ENCODE data around the gene RMI2.
"Not testable (repeated sequence)": the region's sequence is repeated elsewhere in the genome, so short reads cannot be mapped to it uniquely, and the experiment has no call there.

Gene RMI2

GRCh38 chr16:11370084-11370931, 25.0 kb downstream of the RMI2 start:
- H3K9ac ChIP-seq (ENCODE audit: low read depth in 1 of 2, low read length in 2 of 2) = no peak overlapping the region
- no peaks in the 10 kb centered on the region for H3K27me3 ChIP-seq (ENCODE audit: control insufficient read depth in 1 of 2, insufficient read depth in 2 of 2, low read length in 2 of 2)
- H3K36me3 ChIP-seq (ENCODE audit: control insufficient read depth in 1 of 2, insufficient read depth in 2 of 2, low read length in 2 of 2) = no peaks in the 10 kb centered on the region
- H3K27ac ChIP-seq (ENCODE audit: low read depth, low read length) = no peak overlapping the region
- H3K4me3 ChIP-seq (ENCODE audit: low read depth in 1 of 2, low read length in 2 of 2) = no peak overlapping the region
- no peaks in the 10 kb centered on the region for H3K9me3 ChIP-seq (ENCODE audit: control insufficient read depth in 1 of 2, low read length in 2 of 2)
- H3K4me1 ChIP-seq (ENCODE audit: control insufficient read depth in 1 of 2, insufficient read depth in 2 of 2, low read length in 2 of 2) = peaks cover 0 to 4% of the 10 kb centered on the region in 2 donors

DNA sequence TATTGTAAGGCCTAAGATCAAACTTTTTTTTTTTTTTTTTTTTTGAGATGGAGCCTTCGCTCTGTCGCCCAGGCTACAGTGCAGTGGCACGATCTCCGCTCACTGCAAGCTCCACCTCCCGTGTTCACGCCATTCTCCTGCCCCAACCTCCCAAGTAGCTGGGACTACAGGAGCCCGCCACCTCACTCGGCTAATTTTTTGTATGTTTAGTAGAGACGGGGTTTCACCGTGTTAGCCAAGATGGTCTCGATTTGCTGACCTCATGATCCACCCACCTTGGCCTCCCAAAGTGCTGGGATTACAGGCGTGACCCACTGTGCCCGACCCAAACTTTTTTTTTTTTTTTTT, 25.6 kb downstream of the RMI2 start:
- H3K4me3 ChIP-seq (ENCODE audit: low read depth in 1 of 2, low read length in 2 of 2); H3K27me3 ChIP-seq (ENCODE audit: control insufficient read depth in 1 of 2, insufficient read depth in 2 of 2, low read length in 2 of 2); H3K9me3 ChIP-seq (ENCODE audit: control insufficient read depth in 1 of 2, low read length in 2 of 2); H3K4me1 ChIP-seq (ENCODE audit: control insufficient read depth in 1 of 2, insufficient read depth in 2 of 2, low read length in 2 of 2); H3K9ac ChIP-seq (ENCODE audit: low read depth in 1 of 2, low read length in 2 of 2); H3K27ac ChIP-seq (ENCODE audit: low read depth, low read length); H3K36me3 ChIP-seq (ENCODE audit: control insufficient read depth in 1 of 2, insufficient read depth in 2 of 2, low read length in 2 of 2): not testable (repeated sequence)

DNA sequence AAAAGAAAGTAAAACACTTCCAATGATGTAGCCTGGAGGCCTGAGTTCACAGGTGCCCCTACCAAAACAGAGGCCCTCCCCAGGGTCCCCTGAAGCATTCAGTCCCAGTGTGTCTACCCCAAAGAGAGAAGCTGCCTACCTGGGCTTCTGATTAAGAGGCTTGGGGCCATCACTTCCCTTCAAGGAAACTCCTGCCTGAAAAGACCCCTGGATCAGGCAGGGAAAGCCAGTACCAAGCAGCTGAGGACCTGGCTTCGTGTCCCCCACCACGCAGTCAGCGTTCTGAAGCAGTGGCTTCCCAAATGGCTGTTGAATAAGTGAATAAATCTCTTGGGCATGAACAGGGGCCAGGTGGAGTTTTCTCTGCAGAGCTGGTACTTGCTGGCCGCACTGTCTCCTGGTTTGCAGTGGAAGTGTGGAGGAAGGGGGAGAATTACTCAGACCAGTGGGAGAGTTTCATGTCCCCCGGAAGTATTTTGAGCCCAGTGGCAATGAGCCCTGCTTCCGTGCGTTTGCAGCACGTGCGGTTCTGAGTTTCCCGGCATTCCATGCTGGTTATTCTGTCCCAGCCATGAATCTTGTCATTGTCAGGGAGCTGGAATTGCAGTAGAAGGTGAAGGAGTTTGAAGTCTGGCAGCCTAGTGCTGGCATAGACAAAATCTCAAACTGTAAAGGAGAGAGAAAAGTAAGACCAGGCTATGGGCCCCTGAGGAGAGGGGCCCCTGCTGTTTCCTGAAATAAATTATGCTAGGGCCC, 27.0 kb downstream of the RMI2 start:
- Histone ChIP-seq H3K9me3 (ENCODE audit: control insufficient read depth in 1 of 2, low read length in 2 of 2) (no peaks in the 10 kb centered on the region), H3K4me1 (ENCODE audit: control insufficient read depth in 1 of 2, insufficient read depth in 2 of 2, low read length in 2 of 2) (peaks cover 0 to 4% of the 10 kb centered on the region in 2 donors), H3K27ac (ENCODE audit: low read depth, low read length) (no peak overlapping the region), H3K4me3 (ENCODE audit: low read depth in 1 of 2, low read length in 2 of 2) (no peak overlapping the region), H3K9ac (ENCODE audit: low read depth in 1 of 2, low read length in 2 of 2) (no peak overlapping the region), H3K36me3 (ENCODE audit: control insufficient read depth in 1 of 2, insufficient read depth in 2 of 2, low read length in 2 of 2) (no peaks in the 10 kb centered on the region), H3K27me3 (ENCODE audit: control insufficient read depth in 1 of 2, insufficient read depth in 2 of 2, low read length in 2 of 2) (no peaks in the 10 kb centered on the region)

- no peaks in the 10 kb centered on the region for H3K27me3 ChIP-seq (ENCODE audit: control insufficient read depth in 1 of 2, insufficient read depth in 2 of 2, low read length in 2 of 2)
- H3K4me3 ChIP-seq (ENCODE audit: low read depth in 1 of 2, low read length in 2 of 2) = no peak overlapping the region
- no peaks in the 10 kb centered on the region for H3K9me3 ChIP-seq (ENCODE audit: control insufficient read depth in 1 of 2, low read length in 2 of 2)
- H3K36me3 ChIP-seq (ENCODE audit: control insufficient read depth in 1 of 2, insufficient read depth in 2 of 2, low read length in 2 of 2) = no peaks in the 10 kb centered on the region
- no peak overlapping the region for H3K27ac ChIP-seq (ENCODE audit: low read depth, low read length)
- peaks cover 0 to 4% of the 10 kb centered on the region in 2 donors for H3K4me1 ChIP-seq (ENCODE audit: control insufficient read depth in 1 of 2, insufficient read depth in 2 of 2, low read length in 2 of 2)
- H3K9ac ChIP-seq (ENCODE audit: low read depth in 1 of 2, low read length in 2 of 2) = no peak overlapping the region
Observed at GRCh38 chr16:11372829-11373306, 27.6 kb downstream of the RMI2 start.

GRCh38 chr16:11374255-11374654, 29.0 kb downstream of the RMI2 start:
- Histone ChIP-seq H3K36me3 (ENCODE audit: control insufficient read depth in 1 of 2, insufficient read depth in 2 of 2, low read length in 2 of 2) (no peaks in the 10 kb centered on the region), H3K9me3 (ENCODE audit: control insufficient read depth in 1 of 2, low read length in 2 of 2) (no peaks in the 10 kb centered on the region), H3K9ac (ENCODE audit: low read depth in 1 of 2, low read length in 2 of 2) (no peak overlapping the region), H3K4me1 (ENCODE audit: control insufficient read depth in 1 of 2, insufficient read depth in 2 of 2, low read length in 2 of 2) (peaks cover 0 to 4% of the 10 kb centered on the region in 2 donors), H3K4me3 (ENCODE audit: low read depth in 1 of 2, low read length in 2 of 2) (no peak overlapping the region), H3K27me3 (ENCODE audit: control insufficient read depth in 1 of 2, insufficient read depth in 2 of 2, low read length in 2 of 2) (no peaks in the 10 kb centered on the region), H3K27ac (ENCODE audit: low read depth, low read length) (no peak overlapping the region)

DNA sequence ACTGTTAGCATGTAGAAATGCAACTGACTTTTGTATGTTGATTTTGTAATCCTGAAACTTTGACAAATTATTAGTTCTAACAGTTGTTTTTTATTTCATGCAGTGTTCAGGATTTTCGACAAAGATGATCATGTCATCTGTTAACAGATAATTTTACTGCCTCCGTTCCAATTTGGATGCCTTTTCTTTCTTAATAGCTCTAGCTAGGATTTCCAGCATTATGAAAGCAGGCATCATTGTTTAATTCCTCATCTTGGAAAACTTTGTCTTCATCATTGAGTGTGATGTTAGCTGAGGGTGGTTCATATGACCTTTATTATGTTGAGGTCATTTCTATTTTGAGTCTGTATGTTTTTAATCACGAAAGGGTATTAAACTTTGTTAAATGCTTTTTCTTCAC, 31.9 kb downstream of the RMI2 start:
- H3K9me3 ChIP-seq (ENCODE audit: control insufficient read depth in 1 of 2, low read length in 2 of 2) = no peaks in the 10 kb centered on the region
- H3K4me3 ChIP-seq (ENCODE audit: low read depth in 1 of 2, low read length in 2 of 2) = no peak overlapping the region
- no peaks in the 10 kb centered on the region for H3K36me3 ChIP-seq (ENCODE audit: control insufficient read depth in 1 of 2, insufficient read depth in 2 of 2, low read length in 2 of 2)
- no peak overlapping the region for H3K9ac ChIP-seq (ENCODE audit: low read depth in 1 of 2, low read length in 2 of 2)
- no peak overlapping the region for H3K27ac ChIP-seq (ENCODE audit: low read depth, low read length)
- H3K27me3 ChIP-seq (ENCODE audit: control insufficient read depth in 1 of 2, insufficient read depth in 2 of 2, low read length in 2 of 2) = no peaks in the 10 kb centered on the region
- no peaks in the 10 kb centered on the region for H3K4me1 ChIP-seq (ENCODE audit: control insufficient read depth in 1 of 2, insufficient read depth in 2 of 2, low read length in 2 of 2)

DNA sequence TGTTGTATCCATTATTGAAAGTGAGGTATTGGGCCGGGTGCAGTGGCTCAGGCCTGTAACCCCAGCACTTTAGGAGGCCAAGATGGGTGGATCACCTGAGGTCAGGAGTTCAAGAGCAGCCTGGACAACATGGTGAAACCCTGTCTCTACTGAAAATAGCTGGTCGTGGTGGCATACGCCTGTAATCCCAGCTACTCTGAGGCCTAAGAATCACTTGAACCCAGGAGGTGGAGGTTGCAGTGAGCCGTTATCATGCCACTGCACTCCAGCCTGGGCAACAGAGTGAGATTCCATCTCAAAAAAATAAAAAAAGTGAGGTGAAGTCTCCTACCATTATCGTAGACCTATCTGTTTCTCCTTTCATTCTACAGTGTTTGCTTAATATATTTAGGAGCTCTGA, 33.7 kb downstream of the RMI2 start:
- H3K4me1 ChIP-seq (ENCODE audit: control insufficient read depth in 1 of 2, insufficient read depth in 2 of 2, low read length in 2 of 2); H3K27ac ChIP-seq (ENCODE audit: low read depth, low read length); H3K36me3 ChIP-seq (ENCODE audit: control insufficient read depth in 1 of 2, insufficient read depth in 2 of 2, low read length in 2 of 2); H3K9me3 ChIP-seq (ENCODE audit: control insufficient read depth in 1 of 2, low read length in 2 of 2); H3K27me3 ChIP-seq (ENCODE audit: control insufficient read depth in 1 of 2, insufficient read depth in 2 of 2, low read length in 2 of 2); H3K4me3 ChIP-seq (ENCODE audit: low read depth in 1 of 2, low read length in 2 of 2); H3K9ac ChIP-seq (ENCODE audit: low read depth in 1 of 2, low read length in 2 of 2): not testable (repeated sequence)

GRCh38 chr16:11379420-11379819, 34.2 kb downstream of the RMI2 start:
- Histone ChIP-seq H3K9ac (ENCODE audit: low read depth in 1 of 2, low read length in 2 of 2) (no peak overlapping the region), H3K9me3 (ENCODE audit: control insufficient read depth in 1 of 2, low read length in 2 of 2) (no peaks in the 10 kb centered on the region), H3K4me3 (ENCODE audit: low read depth in 1 of 2, low read length in 2 of 2) (no peak overlapping the region), H3K36me3 (ENCODE audit: control insufficient read depth in 1 of 2, insufficient read depth in 2 of 2, low read length in 2 of 2) (no peaks in the 10 kb centered on the region), H3K4me1 (ENCODE audit: control insufficient read depth in 1 of 2, insufficient read depth in 2 of 2, low read length in 2 of 2) (no peaks in the 10 kb centered on the region), H3K27ac (ENCODE audit: low read depth, low read length) (no peak overlapping the region), H3K27me3 (ENCODE audit: control insufficient read depth in 1 of 2, insufficient read depth in 2 of 2, low read length in 2 of 2) (no peaks in the 10 kb centered on the region)

GRCh38 chr16:11380836-11381235, 35.6 kb downstream of the RMI2 start:
- Histone ChIP-seq H3K27ac (ENCODE audit: low read depth, low read length) (no peak overlapping the region), H3K9ac (ENCODE audit: low read depth in 1 of 2, low read length in 2 of 2) (no peak overlapping the region), H3K4me1 (ENCODE audit: control insufficient read depth in 1 of 2, insufficient read depth in 2 of 2, low read length in 2 of 2) (no peaks in the 10 kb centered on the region), H3K9me3 (ENCODE audit: control insufficient read depth in 1 of 2, low read length in 2 of 2) (no peaks in the 10 kb centered on the region), H3K4me3 (ENCODE audit: low read depth in 1 of 2, low read length in 2 of 2) (no peak overlapping the region), H3K36me3 (ENCODE audit: control insufficient read depth in 1 of 2, insufficient read depth in 2 of 2, low read length in 2 of 2) (no peaks in the 10 kb centered on the region), H3K27me3 (ENCODE audit: control insufficient read depth in 1 of 2, insufficient read depth in 2 of 2, low read length in 2 of 2) (no peaks in the 10 kb centered on the region)

DNA sequence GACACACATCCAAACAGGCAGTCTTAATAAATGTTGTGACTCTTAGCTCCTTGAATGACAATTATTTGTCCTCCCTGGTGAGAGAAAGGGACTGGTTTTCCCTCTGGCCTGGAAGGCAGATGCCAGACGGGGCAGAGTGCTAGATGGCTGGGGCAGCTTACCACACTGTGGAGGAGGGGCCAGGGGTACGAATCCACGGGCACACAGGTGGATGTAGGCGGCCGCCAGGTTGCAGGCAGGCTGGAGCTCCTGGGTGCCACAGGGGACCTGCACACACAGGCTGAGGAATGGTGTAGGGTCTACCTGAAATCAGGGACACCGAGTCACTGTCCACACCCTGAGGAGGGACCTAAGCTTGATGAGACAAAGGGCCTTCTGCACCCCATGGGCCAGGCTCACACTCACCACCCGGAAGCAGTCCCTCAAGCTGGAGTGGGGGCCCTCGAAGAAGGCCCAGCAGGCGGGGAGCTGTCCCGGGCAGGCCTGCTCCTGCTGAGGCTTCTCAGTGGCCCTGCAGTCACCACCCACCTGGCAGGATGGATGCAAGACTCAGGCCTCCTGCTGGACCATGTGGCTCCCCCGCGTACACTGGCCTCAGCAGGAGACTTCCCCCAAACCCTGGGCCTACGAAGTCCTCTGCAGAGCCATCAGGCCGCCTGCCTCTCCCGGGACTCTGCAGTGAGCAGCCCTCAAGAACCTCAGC, 38.4 kb downstream of the RMI2 start:
- Histone ChIP-seq H3K27ac (ENCODE audit: low read depth, low read length) (no peak overlapping the region), H3K36me3 (ENCODE audit: control insufficient read depth in 1 of 2, insufficient read depth in 2 of 2, low read length in 2 of 2) (no peaks in the 10 kb centered on the region), H3K9me3 (ENCODE audit: control insufficient read depth in 1 of 2, low read length in 2 of 2) (no peaks in the 10 kb centered on the region), H3K4me3 (ENCODE audit: low read depth in 1 of 2, low read length in 2 of 2) (no peak overlapping the region), H3K4me1 (ENCODE audit: control insufficient read depth in 1 of 2, insufficient read depth in 2 of 2, low read length in 2 of 2) (no peaks in the 10 kb centered on the region), H3K27me3 (ENCODE audit: control insufficient read depth in 1 of 2, insufficient read depth in 2 of 2, low read length in 2 of 2) (no peaks in the 10 kb centered on the region), H3K9ac (ENCODE audit: low read depth in 1 of 2, low read length in 2 of 2) (no peak overlapping the region)
